Activated naive CD4-positive, alpha-beta T cell treated with anti-CD3 and anti-CD28 coated beads, Interleukin-2, amount 50 U/mL, for 24 hours (primary cell): ENCODE data around the gene LIN9.
A peak's percentile ranks its signal among the peaks of the same experiment; 100 is the strongest.

Experiments used
- H3K27ac Mint-ChIP-seq: one replicate; pipeline ENCODE4 v1.8.0; 2021; ENCODE audit warnings: mild to moderate bottlenecking, mixed read lengths
- H3K27me3 Mint-ChIP-seq: one replicate; pipeline ENCODE4 v1.8.0; 2021; ENCODE audit warnings: mixed read lengths
- H3K36me3 Mint-ChIP-seq: one replicate; pipeline ENCODE4 v1.8.0; 2021; ENCODE audit warnings: mixed read lengths
- H3K4me1 Mint-ChIP-seq: one replicate; pipeline ENCODE4 v1.8.0; 2021; ENCODE audit warnings: mixed read lengths
- H3K4me3 Mint-ChIP-seq: one replicate; pipeline ENCODE4 v1.8.0; 2021; ENCODE audit warnings: mild to moderate bottlenecking, mixed read lengths
- H3K9me3 Mint-ChIP-seq: one replicate; pipeline ENCODE4 v1.8.0; 2021; ENCODE audit warnings: mixed read lengths

The LIN9 gene

DNA sequence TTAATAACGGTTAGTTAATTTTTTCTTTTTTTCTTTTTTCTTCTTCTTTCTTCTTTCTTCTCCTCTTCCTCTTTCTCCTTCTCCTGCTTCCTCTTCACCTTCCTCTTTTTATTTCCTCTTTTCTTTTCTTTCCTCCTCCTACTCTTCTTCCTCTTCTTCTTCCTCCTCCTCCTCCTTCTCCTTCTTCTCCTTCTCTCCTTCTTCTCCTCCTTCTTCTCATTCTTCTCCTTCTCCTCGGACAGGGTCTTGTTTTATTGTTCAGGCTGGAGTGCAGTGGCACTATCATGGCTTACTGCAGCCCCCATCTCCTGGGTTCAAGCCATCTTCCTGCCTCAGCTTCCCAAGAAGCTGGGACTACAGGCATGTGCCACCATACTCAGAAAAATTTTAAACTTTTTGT is 109.0 kb downstream of the LIN9 start:
- Mint-ChIP-seq H3K36me3 (no peaks in the 10 kb centered on the region), H3K27ac (no peak overlapping the region), H3K4me3 (no peak overlapping the region), H3K9me3 (no peaks in the 10 kb centered on the region), H3K27me3 (peaks cover 2% of the 10 kb centered on the region), H3K4me1 (no peaks in the 10 kb centered on the region)

GRCh38 chr1:226195144-226195543 is 113.8 kb downstream of the LIN9 start:
- Mint-ChIP-seq H3K27ac (no peak overlapping the region), H3K27me3 (peaks cover 2% of the 10 kb centered on the region), H3K36me3 (no peaks in the 10 kb centered on the region), H3K9me3 (no peaks in the 10 kb centered on the region), H3K4me3 (no peak overlapping the region), H3K4me1 (no peaks in the 10 kb centered on the region)

GRCh38 chr1:226187380-226187779 is 121.6 kb downstream of the LIN9 start:
- H3K27me3 Mint-ChIP-seq = no peaks in the 10 kb centered on the region
- H3K4me3 Mint-ChIP-seq = peak overlapping the region; percentile 93
- H3K36me3 Mint-ChIP-seq = peaks cover 11% of the 10 kb centered on the region
- peaks cover 25% of the 10 kb centered on the region for H3K4me1 Mint-ChIP-seq
- H3K27ac Mint-ChIP-seq = peak overlapping the region; percentile 92
- H3K9me3 Mint-ChIP-seq = no peaks in the 10 kb centered on the region

DNA sequence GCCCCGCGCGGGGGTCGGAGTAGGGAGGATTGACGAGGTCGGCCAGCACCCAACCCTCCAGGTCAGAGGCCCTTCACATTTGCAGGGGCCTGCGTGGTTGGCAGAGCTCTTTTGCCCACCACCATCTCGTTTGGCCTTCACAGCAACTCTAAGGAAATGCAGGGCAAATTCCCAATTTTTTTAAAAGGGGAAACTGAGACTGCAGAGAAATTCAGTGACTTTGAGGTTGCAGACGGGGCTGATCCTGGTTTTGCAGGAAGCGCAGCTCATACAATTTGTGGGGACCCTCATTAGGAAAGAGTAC is 122.0 kb downstream of the LIN9 start:
- Mint-ChIP-seq H3K4me1 (peaks cover 29% of the 10 kb centered on the region), H3K27ac (peak overlapping the region; percentile 92), H3K9me3 (no peaks in the 10 kb centered on the region), H3K4me3 (peak overlapping the region; percentile 93), H3K36me3 (peaks cover 11% of the 10 kb centered on the region), H3K27me3 (no peaks in the 10 kb centered on the region)

DNA sequence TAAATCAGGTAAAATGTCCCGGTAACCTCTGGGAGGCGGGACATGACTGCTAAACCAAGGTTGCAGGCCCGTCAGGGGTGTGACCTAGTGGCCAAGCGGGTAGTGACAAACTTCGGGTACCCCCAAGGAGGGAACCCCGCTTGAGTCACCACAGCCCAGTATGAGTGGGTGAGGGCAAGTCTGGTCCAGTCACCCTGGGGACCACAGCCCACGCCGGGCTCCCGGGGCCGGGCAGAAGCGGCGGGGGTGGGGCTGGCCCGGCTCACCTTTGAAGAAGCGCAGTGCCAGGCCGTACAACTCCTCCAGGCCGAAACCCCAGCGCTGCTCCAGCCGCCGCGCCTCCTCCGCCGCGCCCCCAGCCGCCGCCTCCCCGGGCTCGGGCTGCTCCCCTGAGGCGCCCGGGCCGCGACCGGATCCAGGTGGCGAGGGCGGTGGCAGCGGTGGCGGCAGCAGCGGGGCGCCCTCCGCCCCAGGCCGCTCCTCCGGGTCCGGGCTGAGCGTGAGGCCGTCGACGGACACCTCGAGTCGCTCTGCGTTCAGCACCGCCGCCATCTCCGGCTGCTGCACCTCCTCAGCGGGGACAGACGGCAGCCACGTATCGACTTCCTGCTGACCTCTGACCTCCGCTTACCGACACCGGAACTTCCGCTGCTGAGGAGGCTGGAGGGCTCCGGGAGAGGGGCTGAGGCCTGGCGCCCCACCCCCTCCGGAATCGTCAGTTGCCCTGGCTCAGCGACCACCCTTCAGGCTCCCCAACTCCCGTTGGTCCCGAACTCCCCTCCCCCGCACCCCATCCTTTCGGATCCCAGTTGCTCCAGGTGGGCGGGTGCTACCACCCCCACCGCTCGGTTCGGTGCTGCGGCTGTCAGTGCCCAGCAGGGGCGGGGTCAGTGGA is 122.6 kb downstream of the LIN9 start, which contains the start of gene ACBD3:
Gene ACBD3, minus strand, starts transcription at position 618 of the 895 bp plus-strand sequence. Its CDS starts 66 bp downstream, at position 552.
- Mint-ChIP-seq H3K36me3 (peaks cover 11% of the 10 kb centered on the region), H3K27ac (peak within 1 kb of the TSS; percentile 94), H3K27me3 (no peaks in the 10 kb centered on the region), H3K4me3 (peak within 1 kb of the TSS; percentile 98), H3K9me3 (no peaks in the 10 kb centered on the region), H3K4me1 (peaks cover 35% of the 10 kb centered on the region)

- no peaks in the 10 kb centered on the region for H3K9me3 Mint-ChIP-seq
- peaks cover 11% of the 10 kb centered on the region for H3K36me3 Mint-ChIP-seq
- H3K4me3 Mint-ChIP-seq = peak overlapping the region; percentile 98
- peak overlapping the region; percentile 94 for H3K27ac Mint-ChIP-seq
- no peaks in the 10 kb centered on the region for H3K27me3 Mint-ChIP-seq
- H3K4me1 Mint-ChIP-seq = peaks cover 45% of the 10 kb centered on the region
Measured at GRCh38 chr1:226185141-226186036, 123.6 kb downstream of the LIN9 start.

- peak overlapping the region; percentile 59 for H3K4me3 Mint-ChIP-seq
- H3K27me3 Mint-ChIP-seq = no peaks in the 10 kb centered on the region
- peaks cover 15% of the 10 kb centered on the region for H3K36me3 Mint-ChIP-seq
- peaks cover 70% of the 10 kb centered on the region for H3K4me1 Mint-ChIP-seq
- peak overlapping the region; percentile 68 for H3K27ac Mint-ChIP-seq
- H3K9me3 Mint-ChIP-seq = no peaks in the 10 kb centered on the region
Measured at GRCh38 chr1:226181996-226182714, 126.8 kb downstream of the LIN9 start.
